DMS153 treated with DMSO at 0.1 percent for 48 hours (cell line): Measurements from ENCODE around the gene DYNLL1.
A peak's percentile ranks its signal among the peaks of the same experiment; 100 is the strongest.
"Not testable (repeated sequence)": the region's sequence is repeated elsewhere in the genome, so short reads cannot be mapped to it uniquely, and the experiment has no call there.

Source experiments
- DNase-seq: peaks from one replicate; lab custom pipeline; 2025; ENCODE audit not compliant: unreplicated experiment; lab: John Stamatoyannopoulos, UW

Gene DYNLL1

DNA sequence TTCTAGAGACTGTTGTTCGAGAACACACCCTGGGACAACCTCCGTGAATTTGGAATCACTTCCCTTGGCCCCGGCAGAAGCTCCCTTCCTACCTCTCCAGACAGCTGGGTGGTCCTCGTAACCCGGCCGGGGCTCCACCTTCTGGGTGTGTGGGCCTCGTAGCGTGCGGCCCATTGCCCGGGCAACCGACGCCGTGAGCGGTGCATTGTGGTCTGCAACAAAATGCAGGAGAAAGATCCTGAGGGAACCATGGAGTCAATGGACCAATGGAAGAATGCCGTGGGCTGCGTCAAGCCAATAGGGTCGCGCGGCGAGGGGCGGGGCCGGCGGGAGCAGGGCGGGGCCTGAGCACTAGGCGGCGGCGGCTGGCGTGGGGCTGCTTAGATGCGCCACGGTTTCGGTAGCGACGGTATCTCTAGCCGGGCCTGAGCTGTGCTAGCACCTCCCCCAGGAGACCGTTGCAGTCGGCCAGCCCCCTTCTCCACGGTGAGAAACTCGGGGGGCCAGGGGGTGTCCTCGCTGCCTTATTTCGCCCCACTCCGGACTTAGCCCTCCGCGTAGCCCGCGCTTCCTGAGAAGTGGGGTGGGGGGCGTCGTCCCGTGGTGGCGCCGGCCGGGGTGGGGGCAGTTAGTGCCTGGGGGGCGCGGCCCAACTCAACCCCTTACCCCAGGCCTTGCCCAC, at the start of gene DYNLL1:
TSS of gene DYNLL1 (plus strand) at position 383 of the 682 bp plus-strand sequence. CDS start 309 bp downstream, outside the sequence.
- DNase-seq: peak; percentile 92

DNA sequence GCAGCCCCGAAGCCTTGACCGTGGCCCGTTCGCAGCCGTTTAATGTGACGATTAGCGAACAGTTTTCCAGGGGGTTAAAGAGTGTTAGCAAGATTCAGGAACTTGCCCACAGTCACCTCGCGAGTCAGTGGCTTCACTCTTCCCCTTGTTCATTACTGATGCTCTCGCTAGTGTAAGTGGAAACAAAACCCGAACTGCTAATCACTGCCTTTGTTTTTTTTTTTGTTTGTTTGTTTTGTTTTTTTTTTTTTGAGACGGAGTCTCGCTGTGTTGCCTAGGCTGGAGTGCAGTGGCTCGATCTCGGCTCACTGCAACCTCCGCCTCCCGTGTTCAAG, 49.1 kb upstream of the DYNLL1 start:
- DNase-seq: not testable (repeated sequence)

DNA sequence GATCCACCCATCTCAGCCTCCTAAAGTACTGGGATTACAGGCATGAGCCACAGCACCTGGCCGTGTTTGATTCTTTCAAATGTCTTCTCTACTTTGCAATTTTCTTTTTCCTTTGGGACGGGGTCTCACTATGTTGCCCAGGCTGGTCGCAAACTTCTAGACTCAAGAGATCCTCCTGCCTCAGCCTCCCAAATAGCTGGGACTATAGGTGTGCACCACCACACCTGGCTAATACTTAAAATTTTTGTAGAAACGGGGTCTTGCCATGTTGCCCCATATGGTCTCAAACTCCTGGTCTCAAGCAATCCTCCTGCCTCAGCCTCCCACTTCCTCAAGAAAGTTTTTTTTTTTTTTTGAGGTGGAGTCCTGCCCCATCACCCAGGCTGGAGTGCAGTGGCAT, 47.9 kb upstream of the DYNLL1 start:
- no peak for DNase-seq

DNA sequence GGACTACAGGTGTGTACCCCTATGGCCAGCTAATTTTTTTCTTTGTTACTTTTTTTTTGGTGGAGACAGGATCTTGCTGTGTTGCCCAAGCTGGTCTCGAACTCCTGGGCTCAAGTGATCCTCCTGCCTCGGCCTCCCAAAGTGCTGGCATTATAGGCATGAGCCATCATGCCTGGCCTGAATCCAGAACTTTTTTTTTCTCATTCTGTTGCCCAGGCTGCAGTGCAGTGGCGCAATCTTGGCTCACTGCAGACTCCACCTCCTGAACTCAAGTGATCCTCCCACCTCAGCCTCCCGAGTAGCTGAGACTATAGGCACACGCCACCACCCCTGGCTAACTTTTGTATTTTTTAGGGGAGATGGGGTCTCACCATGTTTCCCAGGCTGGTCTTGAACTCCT, 43.4 kb upstream of the DYNLL1 start:
- DNase-seq: not testable (repeated sequence)

DNA sequence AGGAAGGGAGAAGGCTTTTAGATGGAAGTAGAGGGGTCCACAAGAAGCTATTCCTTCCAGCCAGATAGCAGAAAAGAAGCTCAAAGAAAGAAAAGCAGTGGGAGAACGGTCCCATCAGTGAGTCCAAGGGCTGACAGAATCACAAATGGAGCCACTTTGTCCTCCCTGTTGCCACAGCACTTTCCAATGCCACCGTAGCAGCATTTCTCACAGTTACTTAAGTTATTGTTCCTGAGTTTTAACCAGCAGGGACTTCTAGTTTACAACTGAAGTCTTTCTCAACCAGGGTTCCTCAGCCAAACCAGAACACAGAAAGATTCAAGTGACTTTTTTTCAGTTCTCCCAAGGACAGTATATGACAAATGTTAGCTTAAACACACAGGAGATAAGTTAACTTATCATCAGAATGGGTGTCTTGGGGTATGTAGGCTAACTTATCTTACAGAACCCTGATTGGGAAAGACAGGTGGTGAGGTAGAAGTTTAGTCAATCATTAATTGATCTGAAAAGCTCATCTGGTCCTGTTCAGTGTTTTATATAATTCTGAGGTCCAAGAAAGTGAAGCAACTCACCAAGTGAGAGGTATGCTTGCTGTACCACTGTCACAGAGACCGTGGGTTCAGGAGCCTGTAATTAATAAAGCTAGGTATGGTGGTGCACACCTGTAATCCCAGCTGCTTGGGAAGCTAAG, 42.7 kb upstream of the DYNLL1 start:
- no peak for DNase-seq

DNA sequence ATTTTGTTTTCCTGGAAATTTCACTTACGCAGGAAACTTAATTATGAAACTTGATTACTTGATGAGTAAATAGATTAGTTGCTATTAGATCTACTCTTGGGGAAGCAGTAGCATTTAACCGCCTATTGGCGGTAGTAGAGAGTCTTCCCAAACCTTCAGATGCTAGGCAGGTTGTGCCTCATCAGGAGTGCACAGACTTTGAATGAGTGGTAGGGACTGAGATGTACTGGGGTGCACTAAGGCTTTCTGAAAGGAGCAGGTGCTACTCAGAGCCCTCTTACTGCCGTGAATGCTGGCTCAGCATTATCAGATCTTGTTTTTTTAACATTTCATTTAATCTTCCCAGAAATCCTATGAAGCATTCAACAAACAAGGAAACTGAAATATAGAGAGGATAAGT, 41.9 kb upstream of the DYNLL1 start:
- DNase-seq: no peak

DNA sequence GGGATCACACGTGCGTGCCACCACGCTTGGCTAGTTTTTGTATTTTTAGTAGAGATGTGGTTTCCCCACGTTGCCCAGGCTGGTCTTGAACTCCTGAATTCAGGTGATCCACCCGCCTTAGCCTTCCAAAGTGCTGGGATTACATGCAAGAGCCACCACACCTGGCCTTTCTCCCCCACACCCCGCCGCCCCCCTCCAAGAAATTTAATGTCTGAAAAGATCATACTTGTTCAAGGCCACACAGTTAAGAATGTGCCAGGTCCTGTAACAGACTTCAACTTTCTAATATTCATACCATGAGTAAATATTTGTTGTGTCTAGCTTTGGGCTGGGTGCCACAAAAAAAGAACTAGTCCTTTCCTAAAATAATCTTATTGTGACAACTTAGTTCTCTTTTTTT, 40.6 kb upstream of the DYNLL1 start:
- no peak for DNase-seq

DNA sequence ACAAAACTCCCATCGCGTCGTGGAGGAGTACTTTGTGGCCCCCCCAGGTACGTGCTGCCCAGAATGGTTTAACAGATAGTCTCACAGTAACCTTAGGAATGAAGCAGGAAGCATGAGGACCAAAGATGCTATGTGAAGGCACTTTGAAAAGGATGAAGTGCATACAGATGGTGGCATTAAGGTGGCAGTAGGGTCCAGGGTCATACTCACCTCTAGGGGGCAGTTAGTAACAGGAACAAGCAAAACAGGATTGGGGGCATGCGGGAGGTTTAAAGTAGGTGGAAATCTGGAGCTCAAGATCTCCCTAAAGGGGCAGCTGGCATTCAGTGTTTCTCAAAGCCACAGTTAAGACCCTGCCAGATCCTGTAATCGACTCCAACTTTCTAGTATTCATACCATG, 38.8 kb upstream of the DYNLL1 start:
- no peak for DNase-seq

DNA sequence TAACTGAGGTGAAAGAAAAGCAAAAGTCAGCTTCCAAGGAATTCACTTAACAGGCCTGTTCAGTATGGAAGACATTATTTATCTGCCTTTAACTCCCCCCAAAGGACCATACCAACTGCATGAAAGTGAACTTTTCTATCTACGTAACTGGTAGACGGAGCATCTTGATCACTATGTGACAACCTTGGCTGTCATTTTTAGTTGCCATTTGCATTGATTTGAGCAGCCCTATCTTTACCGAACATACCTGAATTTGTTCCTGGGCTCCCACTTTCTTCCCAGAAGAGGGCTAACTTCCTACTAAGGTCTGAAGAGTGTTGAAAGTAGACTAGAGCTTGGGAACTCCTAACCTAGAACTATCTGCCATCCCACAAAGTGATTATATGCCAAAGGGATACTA, 35.8 kb upstream of the DYNLL1 start:
- no peak for DNase-seq

DNA sequence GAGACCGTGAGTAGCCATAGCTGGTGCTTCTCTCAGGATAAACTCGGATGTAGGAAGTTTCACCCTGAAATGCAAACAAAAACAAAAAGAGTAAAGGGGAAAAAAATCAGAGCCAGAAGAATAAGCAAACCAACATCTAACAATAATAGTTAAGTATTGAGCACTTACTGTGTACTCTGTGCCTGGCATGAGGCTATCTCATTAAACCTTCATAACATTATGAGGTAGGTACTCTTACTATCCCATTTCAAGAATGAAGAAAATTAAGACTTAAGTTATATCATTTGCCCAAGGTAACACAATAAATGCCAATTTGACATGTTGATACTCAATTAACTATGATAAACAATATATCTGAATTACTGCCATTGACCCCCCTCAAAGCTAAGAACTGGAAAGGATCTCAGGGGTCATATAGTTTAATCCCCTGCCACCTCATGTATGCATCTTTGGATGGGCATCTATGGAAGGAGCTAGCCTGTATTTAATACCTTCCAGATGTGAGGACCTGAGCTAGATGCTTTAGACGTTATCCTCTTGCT, 33.7 kb upstream of the DYNLL1 start:
- DNase-seq: no peak

DNA sequence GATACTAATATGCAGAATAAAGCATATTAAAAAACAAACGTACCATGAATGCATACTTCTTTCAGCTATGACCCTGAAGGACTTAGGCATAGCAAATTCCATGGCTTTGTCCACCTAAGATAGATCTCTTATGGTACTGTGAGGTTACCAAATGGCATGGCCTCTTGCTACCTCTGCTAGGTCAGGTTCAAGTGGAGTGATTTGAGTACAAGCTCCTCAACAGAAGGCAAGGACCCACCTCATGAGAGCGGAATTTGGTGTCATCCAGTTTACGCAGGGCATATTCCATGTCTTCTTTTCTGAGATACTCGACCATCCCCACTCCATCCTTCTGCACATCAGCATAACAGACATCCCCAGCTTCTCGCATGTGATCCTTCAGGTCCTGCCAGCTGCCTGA, 32.2 kb upstream of the DYNLL1 start:
- DNase-seq: no peak

DNA sequence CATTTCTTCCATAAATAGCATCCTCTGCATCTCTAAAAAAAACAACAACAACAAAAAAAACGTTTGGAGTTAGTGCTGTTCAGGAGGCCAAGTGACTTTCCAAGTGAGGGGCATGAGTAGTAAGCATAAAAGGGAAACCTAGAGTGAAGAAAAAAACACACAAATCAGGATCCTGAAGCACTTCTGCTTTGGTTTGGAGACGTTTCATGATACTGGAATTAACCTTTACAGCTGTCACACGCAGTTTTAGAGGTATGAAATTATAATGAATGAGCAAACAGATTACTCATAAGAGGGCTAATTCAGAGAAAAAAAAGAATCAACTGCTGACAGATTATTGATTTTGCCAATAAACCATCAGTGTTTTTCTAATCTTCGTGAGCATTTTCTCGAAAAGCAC, 30.2 kb upstream of the DYNLL1 start:
- no peak for DNase-seq

DNA sequence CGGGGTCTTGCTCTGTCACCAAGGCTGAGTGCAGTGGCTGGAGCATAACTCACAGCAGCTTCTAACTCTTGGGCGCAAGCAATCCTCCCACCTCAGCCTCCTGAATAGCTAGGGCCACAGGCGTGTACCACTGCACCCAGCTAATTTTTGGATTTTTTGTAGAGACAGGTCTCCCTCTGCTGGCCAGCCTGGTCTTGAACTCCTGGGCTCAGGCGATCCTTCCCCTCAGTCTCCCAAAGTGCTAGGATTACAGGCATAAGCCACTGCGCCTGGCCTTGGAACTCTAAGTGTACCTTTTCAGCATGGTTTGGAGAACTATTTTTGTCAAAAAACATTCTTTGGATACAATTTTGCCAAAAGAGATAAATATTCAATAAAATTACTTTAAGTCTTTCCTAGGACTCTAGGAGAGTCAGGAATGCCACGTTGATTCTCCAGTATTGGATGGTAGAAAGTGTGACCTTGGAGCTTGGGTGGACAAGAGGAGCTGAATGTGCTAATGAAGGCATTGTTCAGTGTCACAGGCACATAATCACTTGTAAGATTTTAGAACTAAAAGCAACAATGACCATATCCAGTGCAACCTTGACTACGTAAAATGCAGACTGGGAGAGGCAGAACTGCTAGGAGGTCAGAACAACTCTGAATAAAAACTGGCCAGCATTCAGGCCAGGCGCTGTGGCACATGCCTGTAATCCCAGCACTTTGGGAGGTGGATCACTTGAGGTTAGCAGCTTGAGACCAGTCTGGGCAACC, 29.2 kb upstream of the DYNLL1 start:
- DNase-seq: peak; percentile 38

DNA sequence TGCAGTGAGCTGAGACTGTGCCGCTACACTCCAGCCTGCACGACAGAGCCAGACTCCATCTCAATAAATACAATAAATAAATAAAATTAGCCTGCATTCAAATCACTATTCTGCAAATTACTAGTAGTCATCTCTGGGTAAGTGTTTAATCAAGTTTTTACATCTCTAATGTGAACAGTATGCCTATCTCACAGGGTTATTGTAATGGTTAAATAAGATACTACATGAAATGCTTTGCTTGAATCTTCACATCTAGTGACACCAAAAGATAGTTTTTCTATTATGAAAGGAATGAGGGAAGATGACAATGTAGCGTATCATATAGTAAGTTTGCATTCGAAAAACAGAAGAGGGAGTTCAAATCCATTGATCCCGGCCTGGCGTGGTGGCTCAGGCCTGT, 28.5 kb upstream of the DYNLL1 start:
- no peak for DNase-seq

DNA sequence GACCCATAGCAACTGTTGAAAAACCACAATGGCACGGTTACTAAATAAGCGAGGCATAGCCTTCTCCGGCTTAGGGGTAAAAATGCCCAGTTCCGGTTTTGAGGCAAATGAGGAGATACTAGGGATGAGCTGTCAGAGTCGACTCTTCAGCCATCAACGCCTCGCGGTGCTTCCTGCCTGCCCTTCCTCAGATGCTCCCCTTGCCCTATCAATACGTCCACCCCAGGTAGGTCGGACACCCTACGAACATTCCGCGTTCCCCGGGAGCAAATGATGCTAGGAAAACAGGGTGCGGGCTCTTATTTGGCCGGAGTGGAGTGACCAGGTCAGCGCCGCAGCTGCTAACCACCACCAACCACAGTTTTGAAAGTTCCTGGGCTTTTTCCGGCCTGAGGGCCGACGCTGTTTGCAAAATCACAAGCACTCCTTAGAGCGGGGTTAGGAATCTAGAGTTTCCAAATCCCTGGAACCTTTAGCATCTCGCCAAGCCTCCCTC, 27.5 kb upstream of the DYNLL1 start:
- DNase-seq: no peak

DNA sequence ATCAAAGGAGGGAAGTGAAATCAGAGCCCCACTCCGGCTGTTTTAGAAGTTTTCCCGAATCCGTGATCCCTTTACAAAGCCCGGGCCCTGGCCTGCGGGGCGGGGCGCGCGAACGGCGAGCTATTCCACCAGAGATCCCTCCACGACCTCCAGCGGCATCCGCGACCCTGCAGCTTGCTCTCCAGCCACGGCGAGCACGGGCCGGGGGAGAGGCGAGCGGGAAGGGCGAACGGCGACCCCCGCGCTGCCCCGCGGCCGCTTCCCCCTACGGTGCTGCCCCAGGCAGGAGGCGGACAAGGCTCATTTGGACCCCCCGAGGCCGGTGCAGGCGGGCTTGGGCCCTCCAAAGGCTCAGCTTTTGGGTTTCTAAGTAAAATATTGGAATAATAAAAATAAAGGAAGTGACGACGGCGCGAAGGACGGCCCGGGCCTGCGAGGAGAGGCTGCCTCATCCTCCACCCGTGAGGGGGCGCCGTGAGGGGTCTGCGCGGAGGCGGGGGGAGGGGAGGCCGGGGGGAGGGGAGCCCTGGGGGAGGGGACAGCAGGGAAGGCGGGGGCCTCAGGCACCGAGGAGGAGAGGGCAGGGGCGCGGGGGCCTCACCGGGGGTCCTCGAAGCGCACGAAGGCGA, 27.0 kb upstream of the DYNLL1 start:
- no peak for DNase-seq

DNA sequence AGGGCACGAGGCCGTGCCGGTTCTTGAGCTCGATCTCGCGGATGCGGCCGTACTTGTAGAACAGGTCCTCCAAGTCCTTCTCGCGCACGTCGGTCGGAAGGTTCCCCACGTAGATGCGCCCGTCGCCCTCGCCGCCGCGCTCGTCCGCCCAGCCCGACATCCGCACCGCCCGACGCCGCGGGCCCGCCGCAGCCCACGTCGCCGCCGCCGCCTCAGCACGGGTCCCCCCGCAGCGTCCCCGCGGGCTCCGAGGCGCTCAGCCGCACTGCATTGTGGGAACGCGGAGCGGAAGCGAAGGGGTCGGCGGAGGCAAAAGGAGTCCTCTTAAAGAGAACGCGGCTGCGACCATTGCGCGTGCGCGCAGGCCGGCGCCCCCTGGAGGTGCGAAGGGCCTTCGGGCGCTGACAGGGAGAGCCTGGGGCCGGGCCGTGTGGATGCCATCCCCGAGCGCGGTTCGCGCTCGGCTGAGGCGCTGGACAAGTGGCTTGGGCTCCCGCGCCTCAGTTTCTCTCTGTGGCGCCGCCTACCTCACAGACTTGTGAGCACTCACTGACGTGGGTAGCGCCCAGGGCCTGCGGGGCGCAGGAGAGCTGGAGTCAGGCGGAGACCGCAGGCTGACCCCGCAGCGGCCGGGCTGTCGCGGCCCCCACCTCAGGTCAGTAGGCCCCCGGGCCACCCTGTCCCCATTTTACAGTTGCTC, 26.3 kb upstream of the DYNLL1 start, which contains the start of gene SRSF9:
TSS of gene SRSF9 (minus strand) at position 299 of the 700 bp plus-strand sequence. CDS start at position 160, 139 bp downstream.
- DNase-seq: peak; percentile 95

DNA sequence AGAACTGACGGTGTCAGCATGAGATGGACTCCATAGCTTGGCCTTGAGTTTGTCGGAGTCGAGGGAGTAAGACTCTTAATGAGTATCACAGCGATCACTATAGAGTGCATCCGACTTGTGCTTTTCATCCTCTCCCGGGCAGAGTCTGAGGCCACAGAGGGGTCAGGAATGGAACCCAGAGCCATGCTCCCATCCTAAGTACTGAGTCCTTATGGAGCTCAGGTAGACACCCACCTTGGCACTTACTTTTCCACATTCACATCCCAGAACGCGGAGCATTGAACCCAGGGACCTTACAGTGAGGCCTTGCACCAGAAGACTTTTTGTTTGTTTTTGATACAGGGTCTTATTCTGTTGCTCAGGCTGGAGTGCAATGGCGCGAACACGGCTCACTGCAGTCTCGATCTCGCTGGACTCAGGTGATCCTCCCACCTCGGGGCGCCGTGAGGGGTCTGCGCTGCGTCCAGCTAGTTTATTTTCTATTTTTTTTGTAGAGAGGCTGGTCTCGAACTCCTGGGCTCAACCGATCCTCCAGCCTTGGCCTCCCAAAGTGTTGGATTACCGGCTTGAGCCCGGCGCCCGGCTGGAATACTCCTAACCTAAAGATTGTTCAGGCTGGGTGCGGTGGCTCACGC, 25.6 kb upstream of the DYNLL1 start:
- DNase-seq: no peak

DNA sequence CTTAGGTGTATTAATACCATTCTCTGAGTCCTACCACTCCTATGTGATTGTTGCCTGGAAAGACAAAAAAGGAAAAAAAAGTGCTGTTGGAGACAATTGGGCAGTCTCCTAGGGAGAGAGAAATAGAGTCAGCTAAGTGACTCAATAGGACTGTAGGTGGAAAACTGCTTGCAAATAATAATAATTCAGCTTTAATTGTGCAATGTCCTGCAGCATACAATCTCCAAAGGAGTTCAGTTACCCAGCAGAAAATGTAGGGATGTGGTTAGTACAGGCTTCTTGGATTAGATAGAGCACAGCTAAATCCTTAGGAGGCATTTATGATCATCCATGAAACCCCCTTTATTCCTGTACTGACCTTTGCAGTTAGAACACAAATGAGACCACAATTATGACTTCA, 23.4 kb upstream of the DYNLL1 start:
- no peak for DNase-seq
